Epithelial cell of proximal tubule (primary cell): ENCODE data around the gene MRFAP1L1. TPM values are rescaled to one million over a fixed set of nuclear protein-coding genes. Genes with fewer than 3 reads are reported as not detected.

Experiments
- DNase-seq: peaks from one replicate; pipeline ENCODE4 v3.0.0-alpha.2; 2011; ENCODE audit warnings: low read depth
- H3K4me3 ChIP-seq: 2 replicates; pipeline ENCODE4 v1.5.1; 2011; ENCODE audit warnings: low read depth, mild to moderate bottlenecking, low read length
- CTCF ChIP-seq: conservative IDR thresholded peaks from 2 replicates; pipeline ENCODE4 v1.5.1; 2012; ENCODE audit warnings: low read depth, mild to moderate bottlenecking, low read length
- total RNA-seq: library from RNA; depleted of rRNA; stranded (reverse); fragments of >200 nt; gene quantifications from 2 replicates; pipeline ENCODE4 v1.2.3, GENCODE V29; 2015

The MRFAP1L1 gene
- total RNA-seq, 1 donor from 2014 or later: 49.1 TPM

GRCh38 chr4:6701371-6701770, 8.3 kb downstream of the MRFAP1L1 start:
- peak; percentile 37 for TF ChIP-seq CTCF
- DNase-seq: no peak
- H3K4me3 ChIP-seq: no peak overlapping the region

- no peak overlapping the region for H3K4me3 ChIP-seq
- TF ChIP-seq CTCF: no peak
- DNase-seq: no peak
These were observed 9.8 kb downstream of the MRFAP1L1 start for GRCh38 chr4:6699903-6700302.

- DNase-seq: no peak
- no peak overlapping the region for H3K4me3 ChIP-seq
- TF ChIP-seq CTCF: no peak
These were observed 10.3 kb downstream of the MRFAP1L1 start for GRCh38 chr4:6699388-6699787.

- DNase-seq: no peak
- TF ChIP-seq CTCF: no peak
- H3K4me3 ChIP-seq: no peak overlapping the region
These were observed 12.5 kb downstream of the MRFAP1L1 start for GRCh38 chr4:6697131-6697530.

GRCh38 chr4:6696611-6697010, 13.1 kb downstream of the MRFAP1L1 start:
- no peak for TF ChIP-seq CTCF
- no peak for DNase-seq
- H3K4me3 ChIP-seq: no peak overlapping the region

- no peak for TF ChIP-seq CTCF
- DNase-seq: no peak
- H3K4me3 ChIP-seq: no peak overlapping the region
These were observed 13.7 kb downstream of the MRFAP1L1 start for GRCh38 chr4:6695660-6696610.
